ENCODE results near the gene ANO8.
A peak's percentile ranks its signal among the peaks of the same experiment; 100 is the strongest.

The ANO8 gene

GRCh38 chr19:17341845-17342244, 7.2 kb upstream of the ANO8 start:
- no peak overlapping the region for H3K4me3 ChIP-seq (ENCODE audit: low read length)
- TF ChIP-seq CTCF (IDR thresholded peaks at IDR 0.05; ENCODE audit: insufficient read depth, low read depth, low read length, missing control alignments), result no peak
- DNase-seq (ENCODE audit: low read depth), result no peak

- TF ChIP-seq CTCF (IDR thresholded peaks at IDR 0.05; ENCODE audit: insufficient read depth, low read depth, low read length, missing control alignments), result no peak
- DNase-seq (ENCODE audit: low read depth), result no peak
- no peak overlapping the region for H3K4me3 ChIP-seq (ENCODE audit: low read length)
These were observed 6.7 kb upstream of the ANO8 start for GRCh38 chr19:17341386-17341785.

- no peak overlapping the region for H3K4me3 ChIP-seq (ENCODE audit: low read length)
- no peak for DNase-seq (ENCODE audit: low read depth)
- no peak for TF ChIP-seq CTCF (IDR thresholded peaks at IDR 0.05; ENCODE audit: insufficient read depth, low read depth, low read length, missing control alignments)
These were observed 6.3 kb upstream of the ANO8 start for GRCh38 chr19:17340871-17341357.

DNA sequence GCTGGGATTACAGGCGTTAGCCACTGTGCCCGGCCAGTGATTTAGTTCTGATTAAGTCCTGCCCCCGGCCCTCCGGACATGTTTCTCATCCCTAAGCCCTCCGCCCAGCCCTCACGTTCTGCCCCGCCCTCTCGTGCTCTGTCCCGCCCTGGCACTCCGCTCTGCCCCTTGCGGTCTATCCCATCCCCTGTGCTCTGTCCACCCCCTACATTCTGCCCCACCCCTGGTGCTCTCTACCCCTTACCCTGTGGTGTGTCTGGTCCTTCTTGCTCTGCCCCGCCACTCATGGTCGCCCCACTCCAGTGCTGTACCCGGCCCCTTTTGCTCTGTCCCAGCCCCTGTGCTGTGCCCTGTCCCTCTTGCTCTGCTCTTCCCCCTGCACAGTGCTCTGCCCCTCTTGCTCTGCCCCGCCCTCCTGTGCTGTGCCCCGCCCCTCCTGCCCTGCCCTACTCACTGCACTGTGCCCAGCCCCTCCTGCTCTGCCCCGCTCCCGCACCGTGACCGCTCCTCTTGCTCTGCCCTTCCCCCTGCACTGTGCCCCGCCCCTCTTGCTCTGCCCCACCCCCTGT, 5.7 kb upstream of the ANO8 start:
- TF ChIP-seq CTCF (IDR thresholded peaks at IDR 0.05; ENCODE audit: insufficient read depth, low read depth, low read length, missing control alignments), result no peak
- H3K4me3 ChIP-seq (ENCODE audit: low read length), result no peak overlapping the region
- peak; percentile 29 for DNase-seq (ENCODE audit: low read depth)

GRCh38 chr19:17339088-17339741, 4.6 kb upstream of the ANO8 start:
- no peak overlapping the region for H3K4me3 ChIP-seq (ENCODE audit: low read length)
- peak; percentile 25 for DNase-seq (ENCODE audit: low read depth)
- TF ChIP-seq CTCF (IDR thresholded peaks at IDR 0.05; ENCODE audit: insufficient read depth, low read depth, low read length, missing control alignments), result no peak

- no peak for TF ChIP-seq CTCF (IDR thresholded peaks at IDR 0.05; ENCODE audit: insufficient read depth, low read depth, low read length, missing control alignments)
- peak overlapping the region; percentile 92 for H3K4me3 ChIP-seq (ENCODE audit: low read length)
- DNase-seq (ENCODE audit: low read depth), result no peak
These were observed 3.9 kb upstream of the ANO8 start for GRCh38 chr19:17338433-17339078.
